DND-41 (cell line): ENCODE results near the gene PCSK2.

ENCODE experiments used
- ATAC-seq: fragments of 200-7000 bp; cut with Tn5 transposase; 3 replicates; pipeline ENCODE4 v1.9.1; 2021; ENCODE audit warnings: low read depth; ENCODE audit not compliant: insufficient read depth
- DNase-seq: peaks from one replicate; pipeline ENCODE4 v3.0.0-alpha.2; 2020
- H2AFZ ChIP-seq: 2 replicates; pipeline ENCODE4 v1.6.0; 2012; ENCODE audit warnings: low read depth, low read length
- H3K27ac ChIP-seq: 2 replicates; pipeline ENCODE4 v1.5.1; 2012; ENCODE audit warnings: low read length, inconsistent platforms
- H3K27me3 ChIP-seq: fragments of 200-600 bp; sonication (generic); 2 replicates; pipeline ENCODE4 v1.6.0; 2012; ENCODE audit warnings: low read length, mild to moderate bottlenecking, inconsistent platforms; ENCODE audit not compliant: insufficient read depth, poor library complexity
- H3K36me3 ChIP-seq: 2 replicates; pipeline ENCODE4 v1.5.1; 2012; ENCODE audit warnings: low read length, inconsistent platforms; ENCODE audit not compliant: insufficient read depth
- H3K4me1 ChIP-seq: 2 replicates; pipeline ENCODE4 v1.5.1; 2012; ENCODE audit warnings: mild to moderate bottlenecking, low read length; ENCODE audit not compliant: insufficient read depth
- H3K4me2 ChIP-seq: 2 replicates; pipeline ENCODE4 v1.6.0; 2012; ENCODE audit warnings: mild to moderate bottlenecking, moderate library complexity, low read length, inconsistent platforms; ENCODE audit not compliant: insufficient read depth
- H3K4me3 ChIP-seq, 2 experiments: fragments of 200-600 bp in 1 of 2; shearing (Covaris generic) in 1 of 2; 2 replicates each; pipeline ENCODE4 v1.5.1; 2012 to 2016; ENCODE audit warnings: inconsistent platforms in 2 of 2, low read length in 2 of 2, mild to moderate bottlenecking in 2 of 2, low read depth in 1 of 2, moderate library complexity in 1 of 2
- H3K79me2 ChIP-seq: 2 replicates; pipeline ENCODE4 v1.6.0; 2012; ENCODE audit warnings: low read length, inconsistent platforms; ENCODE audit not compliant: insufficient read depth
- H3K9ac ChIP-seq: 2 replicates; pipeline ENCODE4 v1.6.0; 2012; ENCODE audit warnings: low read depth, mild to moderate bottlenecking, inconsistent platforms, low read length, moderate library complexity
- H3K9me3 ChIP-seq: 2 replicates; pipeline ENCODE4 v1.5.1; 2012; ENCODE audit warnings: low read length, moderate library complexity, mild to moderate bottlenecking, inconsistent platforms; ENCODE audit not compliant: insufficient read depth, severe bottlenecking
- H4K20me1 ChIP-seq: 2 replicates; pipeline ENCODE4 v1.6.0; 2012; ENCODE audit warnings: low read length; ENCODE audit not compliant: insufficient read depth
- CTCF ChIP-seq: IDR thresholded peaks from 2 replicates; pipeline ENCODE4 v1.5.1; 2012; ENCODE audit warnings: borderline replicate concordance, low read length, moderate library complexity, mild to moderate bottlenecking; ENCODE audit not compliant: poor library complexity, severe bottlenecking; ENCODE audit errors: extremely low read depth
- EZH2 ChIP-seq: IDR thresholded peaks from 3 replicates; pipeline ENCODE4 v1.6.1; 2012; ENCODE audit warnings: borderline replicate concordance, low read depth, mild to moderate bottlenecking, moderate library complexity, low read length, inconsistent platforms; ENCODE audit not compliant: severe bottlenecking

PCSK2 gene

GRCh38 chr20:17445543-17445942 is 218.7 kb downstream of the PCSK2 start:
- no peaks in the 10 kb centered on the region for H3K4me1 ChIP-seq
- ATAC-seq: no peak
- H3K79me2 ChIP-seq: no peaks in the 10 kb centered on the region
- H3K9ac ChIP-seq: no peak overlapping the region
- no peaks in the 10 kb centered on the region for H4K20me1 ChIP-seq
- no peak overlapping the region for H3K4me3 ChIP-seq
- H3K27me3 ChIP-seq: peaks cover 2% of the 10 kb centered on the region
- H3K9me3 ChIP-seq: no peaks in the 10 kb centered on the region
- no peak for TF ChIP-seq EZH2
- TF ChIP-seq CTCF: no peak
- DNase-seq: no peak
- no peak overlapping the region for H3K4me2 ChIP-seq
- no peak overlapping the region for H2AFZ ChIP-seq
- H3K27ac ChIP-seq: no peak overlapping the region
- no peaks in the 10 kb centered on the region for H3K36me3 ChIP-seq

- ATAC-seq (no peak), DNase-seq (no peak)
- TF ChIP-seq CTCF (no peak), EZH2 (no peak)
- no peak overlapping the region for H3K4me2 ChIP-seq
- H3K27ac ChIP-seq: no peak overlapping the region
- no peaks in the 10 kb centered on the region for H3K36me3 ChIP-seq
- H3K27me3 ChIP-seq: peaks cover 2% of the 10 kb centered on the region
- no peaks in the 10 kb centered on the region for H3K79me2 ChIP-seq
- no peaks in the 10 kb centered on the region for H3K4me1 ChIP-seq
- no peak overlapping the region for H2AFZ ChIP-seq
- H4K20me1 ChIP-seq: no peaks in the 10 kb centered on the region
- no peak overlapping the region for H3K9ac ChIP-seq
- H3K4me3 ChIP-seq: no peak overlapping the region
- no peaks in the 10 kb centered on the region for H3K9me3 ChIP-seq
These were observed 219.3 kb downstream of the PCSK2 start for GRCh38 chr20:17446171-17446570.

DNA sequence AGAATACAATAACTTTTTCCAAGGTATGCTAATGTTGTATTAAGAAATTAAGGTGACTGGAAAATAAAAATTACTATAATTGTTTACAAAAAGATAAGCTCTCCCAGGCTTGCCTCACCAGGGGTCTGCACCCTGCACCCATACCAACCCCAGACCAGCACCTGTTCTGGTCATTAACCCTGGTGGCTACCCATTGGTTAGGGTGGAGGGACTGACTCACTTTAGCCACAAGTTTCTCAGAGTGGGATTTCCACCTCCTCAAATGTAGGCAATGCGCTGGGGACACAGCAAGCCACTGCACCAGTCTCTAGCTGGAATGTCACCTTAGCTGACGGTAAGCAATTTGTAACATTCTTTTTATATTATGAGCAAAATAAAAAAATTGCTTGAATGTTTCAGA is 221.2 kb downstream of the PCSK2 start:
- H4K20me1 ChIP-seq: no peaks in the 10 kb centered on the region
- ATAC-seq: no peak
- no peak overlapping the region for H3K9ac ChIP-seq
- H3K4me1 ChIP-seq: no peaks in the 10 kb centered on the region
- no peak overlapping the region for H3K4me3 ChIP-seq
- H3K36me3 ChIP-seq: no peaks in the 10 kb centered on the region
- DNase-seq: no peak
- no peak overlapping the region for H3K27ac ChIP-seq
- no peak overlapping the region for H2AFZ ChIP-seq
- H3K79me2 ChIP-seq: no peaks in the 10 kb centered on the region
- no peaks in the 10 kb centered on the region for H3K9me3 ChIP-seq
- peaks cover 4% of the 10 kb centered on the region for H3K27me3 ChIP-seq
- no peak overlapping the region for H3K4me2 ChIP-seq
- no peak for TF ChIP-seq EZH2
- no peak for TF ChIP-seq CTCF

GRCh38 chr20:17449031-17449430 is 222.2 kb downstream of the PCSK2 start:
- Histone ChIP-seq H3K9ac (no peak overlapping the region), H3K27ac (no peak overlapping the region), H4K20me1 (no peaks in the 10 kb centered on the region), H2AFZ (no peak overlapping the region), H3K36me3 (no peaks in the 10 kb centered on the region), H3K9me3 (no peaks in the 10 kb centered on the region), H3K4me2 (no peak overlapping the region), H3K79me2 (no peaks in the 10 kb centered on the region), H3K4me1 (no peaks in the 10 kb centered on the region), H3K27me3 (peaks cover 10% of the 10 kb centered on the region), H3K4me3 (no peak overlapping the region)
- TF ChIP-seq CTCF: no peak
- no peak for TF ChIP-seq EZH2
- DNase-seq (no peak), ATAC-seq (no peak)
